WTC11 (cell line): ENCODE measurements around the gene CTNNA2. TPM values are rescaled to one million over a fixed set of nuclear protein-coding genes. Genes with fewer than 3 reads are reported as not detected.

ENCODE experiments used
- ATAC-seq: fragments of 200-7000 bp; cut with Tn5 transposase; 2 replicates; pipeline ENCODE4 v1.10.0; 2021; ENCODE audit warnings: mild to moderate bottlenecking, moderate library complexity
- CTCF ChIA-PET: fragments of 300-600 bp; sonication (Branson Sonifier 250); formaldehyde crosslinking; loops from one replicate; lab custom pipeline; 2021; ENCODE audit warnings: antibody characterized with exemption; lab: Charles Lee
- POLR2A ChIA-PET: fragments of 350-600 bp; sonication (Branson Sonifier 250); formaldehyde crosslinking; loops from one replicate; lab custom pipeline; 2021; ENCODE audit warnings: antibody characterized with exemption; lab: Charles Lee
- DNase-seq: peaks from one replicate; pipeline ENCODE4 v3.0.0; 2021; ENCODE audit warnings: low spot score
- H3K27ac Mint-ChIP-seq: 2 replicates; pipeline ENCODE4 v1.8.0; 2021; ENCODE audit warnings: mixed read lengths
- H3K27me3 Mint-ChIP-seq: 2 replicates; pipeline ENCODE4 v1.8.0; 2021; ENCODE audit warnings: low read depth, mild to moderate bottlenecking, moderate library complexity, mixed read lengths
- H3K36me3 Mint-ChIP-seq: 2 replicates; pipeline ENCODE4 v1.8.0; 2021; ENCODE audit warnings: mixed read lengths
- H3K4me1 Mint-ChIP-seq: 2 replicates; pipeline ENCODE4 v1.8.0; 2022; ENCODE audit warnings: mixed read lengths
- H3K4me3 Mint-ChIP-seq: 2 replicates; pipeline ENCODE4 v1.8.0; 2021; ENCODE audit warnings: mild to moderate bottlenecking, moderate library complexity, mixed read lengths
- H3K9me3 Mint-ChIP-seq: 2 replicates; pipeline ENCODE4 v1.8.0; 2021; ENCODE audit warnings: mixed read lengths
- AR ChIP-seq: fragments of 250-450 bp; sonication (Bioruptor Pico); IDR thresholded peaks from 2 replicates; pipeline ENCODE4 v1.9.0; 2021; ENCODE audit warnings: mild to moderate bottlenecking
- E2F1 ChIP-seq: sonication (generic); formaldehyde crosslinking; IDR thresholded peaks from 2 replicates; pipeline ENCODE4 v1.8.0; 2022; ENCODE audit warnings: mild to moderate bottlenecking, missing genetic modification reagents
- ELF4 ChIP-seq: sonication (generic); formaldehyde crosslinking; IDR thresholded peaks from 2 replicates; pipeline ENCODE4 v1.8.1; 2022; ENCODE audit warnings: low read depth, mild to moderate bottlenecking, moderate library complexity, missing genetic modification reagents
- EMX1 ChIP-seq: fragments of 250-450 bp; sonication (Bioruptor Pico); IDR thresholded peaks from 2 replicates; pipeline ENCODE4 v1.8.0; 2021; ENCODE audit warnings: mild to moderate bottlenecking
- ESRRA ChIP-seq: sonication (generic); formaldehyde crosslinking; IDR thresholded peaks from 2 replicates; pipeline ENCODE4 v1.8.1; 2022; ENCODE audit warnings: mild to moderate bottlenecking, missing genetic modification reagents, borderline replicate concordance
- FOXP4 ChIP-seq: sonication (generic); formaldehyde crosslinking; IDR thresholded peaks from 2 replicates; pipeline ENCODE4 v1.8.0; 2022; ENCODE audit warnings: mild to moderate bottlenecking, missing genetic modification reagents
- GABPB1 ChIP-seq: sonication (generic); formaldehyde crosslinking; IDR thresholded peaks from 2 replicates; pipeline ENCODE4 v1.8.1; 2023; ENCODE audit warnings: mild to moderate bottlenecking, missing genetic modification reagents
- NR2C2 ChIP-seq: sonication (generic); formaldehyde crosslinking; IDR thresholded peaks from 2 replicates; pipeline ENCODE4 v1.8.0; 2022; ENCODE audit warnings: mild to moderate bottlenecking, missing genetic modification reagents
- OVOL2 ChIP-seq: fragments of 250-450 bp; sonication (Bioruptor Pico); IDR thresholded peaks from 2 replicates; pipeline ENCODE4 v1.9.0; 2021; ENCODE audit warnings: mild to moderate bottlenecking, borderline replicate concordance
- PRRX2 ChIP-seq: fragments of 250-450 bp; sonication (Bioruptor Pico); IDR thresholded peaks from 2 replicates; pipeline ENCODE4 v1.8.0; 2021; ENCODE audit warnings: mild to moderate bottlenecking
- SMAD3 ChIP-seq: sonication (generic); formaldehyde crosslinking; IDR thresholded peaks from 2 replicates; pipeline ENCODE4 v1.8.0; 2022; ENCODE audit warnings: missing genetic modification reagents, mild to moderate bottlenecking, borderline replicate concordance
- SOX15 ChIP-seq: fragments of 250-450 bp; sonication (Bioruptor Pico); IDR thresholded peaks from 2 replicates; pipeline ENCODE4 v1.9.0; 2021; ENCODE audit warnings: mild to moderate bottlenecking
- TEAD1 ChIP-seq: sonication (generic); formaldehyde crosslinking; IDR thresholded peaks from 2 replicates; pipeline ENCODE4 v1.8.0; 2022; ENCODE audit warnings: mild to moderate bottlenecking, missing genetic modification reagents
- TEAD4 ChIP-seq: sonication (generic); formaldehyde crosslinking; IDR thresholded peaks from 2 replicates; pipeline ENCODE4 v1.8.0; 2022; ENCODE audit warnings: mild to moderate bottlenecking, missing genetic modification reagents
- USF2 ChIP-seq: sonication (generic); formaldehyde crosslinking; IDR thresholded peaks from 2 replicates; pipeline ENCODE4 v1.8.1; 2023; ENCODE audit warnings: mild to moderate bottlenecking, missing genetic modification reagents, moderate library complexity
- ZNF317 ChIP-seq: sonication (generic); formaldehyde crosslinking; IDR thresholded peaks from 2 replicates; pipeline ENCODE4 v1.8.1; 2023; ENCODE audit warnings: low read depth, mild to moderate bottlenecking, moderate library complexity, missing genetic modification reagents, borderline replicate concordance
- ZNF396 ChIP-seq: fragments of 250-450 bp; sonication (Bioruptor Pico); IDR thresholded peaks from 2 replicates; pipeline ENCODE4 v1.8.0; 2021; ENCODE audit warnings: mild to moderate bottlenecking, moderate library complexity, borderline replicate concordance
- ZNF423 ChIP-seq: fragments of 250-450 bp; sonication (Bioruptor Pico); IDR thresholded peaks from 2 replicates; pipeline ENCODE4 v2.1.2; 2022; ENCODE audit warnings: mild to moderate bottlenecking, moderate library complexity
- total RNA-seq: library from RNA; stranded (reverse); gene quantifications from 3 replicates; pipeline ENCODE4 v1.2.3, GENCODE V29; 2021
- TF ChIP-seq, protein P1 (sequence below): fragments of 250-450 bp; sonication (Bioruptor Pico); IDR thresholded peaks from 2 replicates; pipeline ENCODE4 v1.9.0; 2021; ENCODE audit warnings: moderate library complexity, mild to moderate bottlenecking, inconsistent platforms, borderline replicate concordance
- TF ChIP-seq, protein P2 (sequence below): fragments of 250-450 bp; sonication (Bioruptor Pico); conservative IDR thresholded peaks from 2 replicates; pipeline ENCODE4 v1.9.0; 2021; ENCODE audit warnings: mild to moderate bottlenecking
- TF ChIP-seq, protein P3 (sequence below): fragments of 250-450 bp; sonication (Bioruptor Pico); IDR thresholded peaks from 2 replicates; pipeline ENCODE4 v2.1.2; 2022; ENCODE audit warnings: mild to moderate bottlenecking, moderate library complexity
- TF ChIP-seq, protein P4 (sequence below): sonication (generic); formaldehyde crosslinking; IDR thresholded peaks from 2 replicates; pipeline ENCODE4 v1.8.1; 2022; ENCODE audit warnings: missing genetic modification reagents, borderline replicate concordance

The CTNNA2 gene
- total RNA-seq, 1 experiment from 2014 or later, result 3.8 TPM

- no peak for TF ChIP-seq GABPB1 (CRISPR knock-in tag)
- TF ChIP-seq, all 79 proteins: peak for 0
These were observed 1079.3 kb downstream of the CTNNA2 start (continued) for GRCh38 chr2:80592106-80592505.

- H3K36me3 Mint-ChIP-seq, result no peaks in the 10 kb centered on the region
- no peak overlapping the region for H3K27ac Mint-ChIP-seq
- no peak for ATAC-seq
- no peak overlapping the region for H3K4me3 Mint-ChIP-seq
- CTCF ChIA-PET, result no interaction called here
- POLR2A ChIA-PET, result no interaction called here
- no peaks in the 10 kb centered on the region for H3K27me3 Mint-ChIP-seq
- H3K9me3 Mint-ChIP-seq, result no peaks in the 10 kb centered on the region
- TF ChIP-seq, protein P1, sequence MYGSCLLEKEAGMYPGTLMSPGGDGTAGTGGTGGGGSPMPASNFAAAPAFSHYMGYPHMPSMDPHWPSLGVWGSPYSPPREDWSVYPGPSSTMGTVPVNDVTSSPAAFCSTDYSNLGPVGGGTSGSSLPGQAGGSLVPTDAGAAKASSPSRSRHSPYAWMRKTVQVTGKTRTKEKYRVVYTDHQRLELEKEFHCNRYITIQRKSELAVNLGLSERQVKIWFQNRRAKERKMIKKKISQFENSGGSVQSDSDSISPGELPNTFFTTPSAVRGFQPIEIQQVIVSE (CRISPR knock-in tag), result no peak
- TF ChIP-seq SMAD3, result no peak
- no peak for TF ChIP-seq ZNF396 (CRISPR knock-in tag)
- TF ChIP-seq EMX1, result no peak
- TF ChIP-seq NR2C2, result no peak
- TF ChIP-seq ESRRA (CRISPR knock-in tag), result no peak
- no peak for TF ChIP-seq USF2
- TF ChIP-seq, protein P2, sequence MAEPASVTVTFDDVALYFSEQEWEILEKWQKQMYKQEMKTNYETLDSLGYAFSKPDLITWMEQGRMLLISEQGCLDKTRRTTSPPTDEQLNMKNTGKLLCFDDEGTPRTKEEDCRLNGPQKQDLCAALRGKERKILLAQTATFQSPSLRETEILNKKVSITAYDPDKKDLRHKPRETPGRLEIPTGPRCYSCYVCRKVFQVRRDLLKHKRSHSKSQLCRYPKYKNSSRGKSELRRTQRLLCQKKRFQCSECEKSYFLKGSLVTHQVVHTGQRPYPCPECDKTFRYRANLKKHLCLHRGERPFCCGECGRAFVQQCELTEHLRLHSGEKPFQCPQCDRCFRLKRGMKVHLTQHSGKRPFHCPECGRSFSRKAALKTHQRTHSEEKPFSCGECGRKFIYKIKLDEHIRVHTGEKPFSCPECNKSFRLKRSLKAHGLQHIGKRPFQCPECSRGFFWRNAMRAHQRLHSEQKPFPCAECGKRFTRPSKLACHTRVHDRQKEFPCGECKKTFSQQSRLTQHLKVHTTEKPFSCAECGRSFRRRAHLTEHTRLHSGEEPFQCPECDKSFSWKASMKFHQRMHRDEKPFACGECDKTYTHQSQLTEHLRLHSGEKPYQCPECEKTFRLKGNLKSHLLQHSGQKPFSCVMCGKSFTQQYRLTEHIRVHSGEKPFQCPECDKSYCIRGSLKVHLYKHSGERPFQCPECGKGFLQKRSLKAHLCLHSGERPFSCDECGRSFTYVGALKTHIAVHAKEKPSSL (CRISPR knock-in tag), result no peak
- no peak for TF ChIP-seq OVOL2 (CRISPR knock-in tag)
- TF ChIP-seq AR, result no peak
- no peak for TF ChIP-seq FOXP4 (CRISPR knock-in tag)
- DNase-seq, result no peak
- H3K4me1 Mint-ChIP-seq, result no peaks in the 10 kb centered on the region
These were observed 1097.3 kb downstream of the CTNNA2 start for GRCh38 chr2:80610108-80610507.

DNA sequence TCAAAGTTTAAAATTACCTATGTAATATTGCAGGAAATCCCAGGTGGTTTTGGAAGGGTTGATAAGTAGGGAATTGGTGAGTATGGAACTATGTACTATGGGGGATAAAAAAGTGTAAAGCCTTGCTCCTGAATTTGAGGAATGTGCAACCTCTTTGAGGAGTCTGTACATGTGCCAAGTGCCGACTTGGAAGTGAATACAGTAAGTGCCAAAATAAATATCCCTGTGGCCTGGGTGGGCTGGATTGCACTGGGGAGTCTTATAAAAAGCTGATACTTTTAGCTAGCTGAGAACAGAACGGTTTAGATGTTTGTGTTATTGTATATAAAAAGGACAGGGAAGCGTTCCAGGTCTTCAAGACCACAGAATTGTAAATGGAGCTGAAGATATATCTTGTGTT is 1108.8 kb downstream of the CTNNA2 start:
- Mint-ChIP-seq H3K4me3 (no peak overlapping the region), H3K27ac (no peak overlapping the region), H3K27me3 (no peaks in the 10 kb centered on the region; the same call in 1 of the 2 replicates), H3K36me3 (no peaks in the 10 kb centered on the region), H3K9me3 (peaks cover 3% of the 10 kb centered on the region; the same call in 1 of the 2 replicates), H3K4me1 (no peaks in the 10 kb centered on the region)
- ChIA-PET CTCF (no interaction called here), POLR2A (no interaction called here)
- ATAC-seq, result no peak
- DNase-seq, result no peak
- TF ChIP-seq TEAD4 (no peak), SOX15 (CRISPR knock-in tag) (no peak), PRRX2 (CRISPR knock-in tag) (no peak), E2F1 (CRISPR knock-in tag) (no peak), ESRRA (CRISPR knock-in tag) (no peak), ZNF317 (CRISPR knock-in tag) (no peak), ZNF423 (no peak), ELF4 (CRISPR knock-in tag) (no peak), TEAD1 (CRISPR knock-in tag) (no peak), GABPB1 (CRISPR knock-in tag) (no peak)
- TF ChIP-seq, protein P3, sequence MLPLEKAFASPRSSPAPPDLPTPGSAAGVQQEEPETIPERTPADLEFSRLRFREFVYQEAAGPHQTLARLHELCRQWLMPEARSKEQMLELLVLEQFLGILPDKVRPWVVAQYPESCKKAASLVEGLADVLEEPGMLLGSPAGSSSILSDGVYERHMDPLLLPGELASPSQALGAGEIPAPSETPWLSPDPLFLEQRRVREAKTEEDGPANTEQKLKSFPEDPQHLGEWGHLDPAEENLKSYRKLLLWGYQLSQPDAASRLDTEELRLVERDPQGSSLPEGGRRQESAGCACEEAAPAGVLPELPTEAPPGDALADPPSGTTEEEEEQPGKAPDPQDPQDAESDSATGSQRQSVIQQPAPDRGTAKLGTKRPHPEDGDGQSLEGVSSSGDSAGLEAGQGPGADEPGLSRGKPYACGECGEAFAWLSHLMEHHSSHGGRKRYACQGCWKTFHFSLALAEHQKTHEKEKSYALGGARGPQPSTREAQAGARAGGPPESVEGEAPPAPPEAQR (CRISPR knock-in tag), result no peak
- TF ChIP-seq, protein P4, sequence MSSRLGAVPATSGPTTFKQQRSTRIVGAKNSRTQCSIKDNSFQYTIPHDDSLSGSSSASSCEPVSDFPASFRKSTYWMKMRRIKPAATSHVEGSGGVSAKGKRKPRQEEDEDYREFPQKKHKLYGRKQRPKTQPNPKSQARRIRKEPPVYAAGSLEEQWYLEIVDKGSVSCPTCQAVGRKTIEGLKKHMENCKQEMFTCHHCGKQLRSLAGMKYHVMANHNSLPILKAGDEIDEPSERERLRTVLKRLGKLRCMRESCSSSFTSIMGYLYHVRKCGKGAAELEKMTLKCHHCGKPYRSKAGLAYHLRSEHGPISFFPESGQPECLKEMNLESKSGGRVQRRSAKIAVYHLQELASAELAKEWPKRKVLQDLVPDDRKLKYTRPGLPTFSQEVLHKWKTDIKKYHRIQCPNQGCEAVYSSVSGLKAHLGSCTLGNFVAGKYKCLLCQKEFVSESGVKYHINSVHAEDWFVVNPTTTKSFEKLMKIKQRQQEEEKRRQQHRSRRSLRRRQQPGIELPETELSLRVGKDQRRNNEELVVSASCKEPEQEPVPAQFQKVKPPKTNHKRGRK, result no peak
